HepG2 (cell line): Measurements from ENCODE around the gene OTOP2. TPM values are rescaled to one million over a fixed set of nuclear protein-coding genes. Genes with fewer than 3 reads are reported as not detected.

Source experiments
- ATAC-seq: fragments of 200-7000 bp; cut with Tn5 transposase; 3 replicates; pipeline ENCODE4 v1.9.1; 2020; ENCODE audit warnings: mild to moderate bottlenecking, moderate library complexity
- BruUV-seq: library from RNA; stranded (reverse); fragments of 400-500 nt; replicated peaks from 2 replicates; lab custom pipeline; 2021; lab: Mats Ljungman, UMichigan
- CTCF ChIA-PET: fragments of 300-600 bp; formaldehyde crosslinking; extraction: SDS; loops from one replicate; lab custom pipeline; 2021; ENCODE audit warnings: low total read pairs, inconsistent platforms, low intra/inter-chr PET ratio; lab: Yijun Ruan, JAX
- POLR2A ChIA-PET: fragments of 350-600 bp; sonication (Branson Sonifier 250); formaldehyde crosslinking; loops from one replicate; lab custom pipeline; 2020; ENCODE audit warnings: antibody characterized with exemption, inconsistent platforms; lab: Yijun Ruan, JAX
- DNase-seq: peaks from one replicate; pipeline ENCODE4 v3.0.0-alpha.2; 2015; ENCODE audit warnings: low spot score
- FAIRE-seq: peaks from 3 replicates; lab custom pipeline; 2011; peaks lifted over from hg19 to GRCh38; lab: Jason Lieb, UNC
- H2AFZ ChIP-seq: one replicate; pipeline ENCODE4 v1.6.1; 2011; ENCODE audit warnings: low read length, inconsistent platforms
- H3K27ac ChIP-seq: fragments of 300-600 bp; 3 replicates; pipeline ENCODE4 v1.8.0; 2011; ENCODE audit warnings: mixed run types, mild to moderate bottlenecking, mixed read lengths, low read length, inconsistent platforms; ENCODE audit not compliant: insufficient read depth; ENCODE audit errors: extremely low read length
- H3K27me3 ChIP-seq, 2 experiments: fragments of 200-600 bp in 1 of 2; 2 replicates in 1 of 2; 3 replicates in 1 of 2; pipeline versions ENCODE4 v1.6.0 to v1.8.0; 2011; ENCODE audit warnings: low read length in 2 of 2, mild to moderate bottlenecking in 2 of 2, moderate library complexity in 2 of 2, inconsistent platforms in 1 of 2; ENCODE audit not compliant: insufficient read depth in 2 of 2, control insufficient read depth in 1 of 2
- H3K36me3 ChIP-seq, 2 experiments: fragments of 200-600 bp in 1 of 2; replicated peaks in 1 of 2; 2 replicates in 1 of 2; 3 replicates in 1 of 2; pipeline versions ENCODE4 v1.5.1 to v1.8.0; 2011; ENCODE audit warnings: low read length in 2 of 2, inconsistent platforms in 1 of 2; ENCODE audit not compliant: insufficient read depth in 2 of 2, control insufficient read depth in 1 of 2
- H3K4me1 ChIP-seq: 2 replicates; pipeline ENCODE4 v1.5.1; 2012; ENCODE audit warnings: low read length, inconsistent platforms; ENCODE audit not compliant: insufficient read depth
- H3K4me2 ChIP-seq: 2 replicates; pipeline ENCODE4 v1.6.0; 2011; ENCODE audit warnings: low read depth, low read length, inconsistent platforms
- H3K4me3 ChIP-seq, 3 experiments: fragments of 200-600 bp in 1 of 3; sonication (generic), shearing (Covaris generic) in 1 of 3; replicated peaks in 1 of 3; 2 replicates each; pipeline ENCODE4 v1.5.1; 2011 to 2016; ENCODE audit warnings: low read length in 3 of 3, inconsistent platforms in 2 of 3, low read depth in 2 of 3, mild to moderate bottlenecking in 2 of 3, control low read depth in 1 of 3, mixed read lengths in 1 of 3; ENCODE audit not compliant: insufficient read depth in 1 of 3
- H3K79me2 ChIP-seq: one replicate; pipeline ENCODE4 v1.6.1; 2011; ENCODE audit warnings: low read length, inconsistent platforms; ENCODE audit not compliant: insufficient read depth
- H3K9ac ChIP-seq: 2 replicates; pipeline ENCODE4 v1.6.0; 2011; ENCODE audit warnings: mild to moderate bottlenecking, low read depth, low read length, inconsistent platforms; ENCODE audit not compliant: insufficient read depth
- H3K9me3 ChIP-seq: 2 replicates; pipeline ENCODE4 v1.5.1; 2012; ENCODE audit warnings: mild to moderate bottlenecking, low read length
- H4K20me1 ChIP-seq: 2 replicates; pipeline ENCODE4 v1.6.0; 2011; ENCODE audit warnings: inconsistent platforms, mild to moderate bottlenecking, low read length, moderate library complexity; ENCODE audit not compliant: insufficient read depth
- CEBPB ChIP-seq: IDR thresholded peaks from 2 replicates; pipeline ENCODE4 v1.6.1; 2011; ENCODE audit warnings: low read depth, low read length, improper control_type of control experiment, borderline replicate concordance
- CREB1 ChIP-seq, 2 experiments: fragments of 450-650 bp in 1 of 2; IDR thresholded peaks; 2 replicates each; pipeline ENCODE4 v1.6.1; 2016 to 2017; ENCODE audit warnings: control low read depth in 1 of 2, mild to moderate bottlenecking in 1 of 2, missing compliant biosample characterization in 1 of 2, missing genetic modification characterization in 1 of 2
- DZIP1 ChIP-seq: sonication (generic); formaldehyde crosslinking; IDR thresholded peaks from 2 replicates; pipeline ENCODE4 v1.5.0; 2020; ENCODE audit warnings: mild to moderate bottlenecking, missing genetic modification reagents
- GFI1 ChIP-seq: sonication (generic); formaldehyde crosslinking; IDR thresholded peaks from 2 replicates; pipeline ENCODE4 v1.5.0; 2020; ENCODE audit warnings: missing genetic modification reagents, mild to moderate bottlenecking, borderline replicate concordance
- GTF2F1 ChIP-seq: fragments of 150-350 bp; IDR thresholded peaks from 2 replicates; pipeline ENCODE4 v1.6.1; 2014; ENCODE audit warnings: low read length
- KLF11 ChIP-seq: IDR thresholded peaks from 2 replicates; pipeline ENCODE4 v1.6.1; 2016; ENCODE audit warnings: missing compliant biosample characterization
- MYPOP ChIP-seq: sonication (generic); formaldehyde crosslinking; IDR thresholded peaks from 2 replicates; pipeline ENCODE4 v1.8.1; 2023; ENCODE audit warnings: mild to moderate bottlenecking, moderate library complexity, missing genetic modification reagents
- PHB2 ChIP-seq: fragments of 450-650 bp; IDR thresholded peaks from 2 replicates; pipeline ENCODE4 v1.6.1; 2018; ENCODE audit not compliant: partially characterized antibody
- POGK ChIP-seq: sonication (generic); formaldehyde crosslinking; conservative IDR thresholded peaks from 2 replicates; pipeline ENCODE4 v1.8.0; 2022; ENCODE audit warnings: mild to moderate bottlenecking, moderate library complexity, missing genetic modification reagents
- SMYD3 ChIP-seq: sonication (generic); formaldehyde crosslinking; IDR thresholded peaks from 2 replicates; pipeline ENCODE4 v1.8.1; 2023; ENCODE audit warnings: mild to moderate bottlenecking, missing genetic modification reagents
- ZKSCAN5 ChIP-seq: sonication (generic); formaldehyde crosslinking; IDR thresholded peaks from 2 replicates; pipeline ENCODE4 v1.5.1; 2020; ENCODE audit warnings: mild to moderate bottlenecking, missing genetic modification reagents
- ZNF225 ChIP-seq: sonication (generic); formaldehyde crosslinking; IDR thresholded peaks from 2 replicates; pipeline ENCODE4 v1.4.0; 2020; ENCODE audit warnings: mild to moderate bottlenecking, missing genetic modification reagents
- ZNF335 ChIP-seq: sonication (generic); formaldehyde crosslinking; IDR thresholded peaks from 2 replicates; pipeline ENCODE4 v1.4.0; 2020; ENCODE audit warnings: missing genetic modification reagents
- ZNF337 ChIP-seq: sonication (generic); formaldehyde crosslinking; IDR thresholded peaks from 2 replicates; pipeline ENCODE4 v1.5.1; 2020; ENCODE audit warnings: missing genetic modification reagents, low read depth, mild to moderate bottlenecking, borderline replicate concordance
- ZNF343 ChIP-seq: sonication (generic); formaldehyde crosslinking; IDR thresholded peaks from 2 replicates; pipeline ENCODE4 v1.4.0; 2020; ENCODE audit warnings: mild to moderate bottlenecking, missing genetic modification reagents
- ZNF546 ChIP-seq: sonication (generic); formaldehyde crosslinking; conservative IDR thresholded peaks from 2 replicates; pipeline ENCODE4 v1.8.1; 2023; ENCODE audit warnings: mild to moderate bottlenecking, missing genetic modification reagents
- ZNF580 ChIP-seq: IDR thresholded peaks from 2 replicates; pipeline ENCODE4 v1.6.1; 2016; ENCODE audit warnings: low read depth, borderline replicate concordance
- ZNF629 ChIP-seq: sonication (generic); formaldehyde crosslinking; conservative IDR thresholded peaks from 2 replicates; pipeline ENCODE4 v1.5.0; 2020; ENCODE audit warnings: missing genetic modification reagents
- ZNF720 ChIP-seq: sonication (generic); formaldehyde crosslinking; IDR thresholded peaks from 2 replicates; pipeline ENCODE4 v1.4.0; 2020; ENCODE audit warnings: missing genetic modification reagents
- ZSCAN25 ChIP-seq: sonication (generic); formaldehyde crosslinking; IDR thresholded peaks from 2 replicates; pipeline ENCODE4 v1.8.0; 2022; ENCODE audit warnings: mild to moderate bottlenecking, missing genetic modification reagents
- WGBS: methylation state at CpG from one replicate; pipeline ENCODE4 v1.1.6; 2017; ENCODE audit warnings: low lambda C conversion rate; 5-methylcytosine and 5-hydroxymethylcytosine counted together
- in situ Hi-C: cut with HindIII; loops from 2 replicates; pipeline ENCODE4 v1.10.0; 2017; ENCODE audit warnings: low pct_unique_long_range_greater_than_20kb; ENCODE audit not compliant: extremely low pct_ligation_motif_present
- intact Hi-C: fragments of 100-400 bp; cut with micrococcal nuclease; formaldehyde crosslinking; loops from one replicate; pipeline ENCODE4 v1.10.0; 2022; ENCODE audit not compliant: unreplicated experiment
- polyA plus RNA-seq, 8 experiments: library from polyadenylated mRNA; depleted of rRNA in 3 of 8; stranded (reverse) in 7 of 8; unstranded in 1 of 8; fragments of >200 nt; fragmentation: Illumina TruSeq in 4 of 8; extraction: Trizol in 4 of 8; gene quantifications; 2 replicates each; pipeline versions ENCODE4 v1.2.1 to v1.2.3, GENCODE V29; 2011 to 2016; ENCODE audit warnings: low read depth in 4 of 8, missing spikeins in 1 of 8, mixed read lengths in 1 of 8; ENCODE audit not compliant: insufficient read depth in 1 of 8
- total RNA-seq, 5 experiments: library from RNA; depleted of rRNA; stranded (reverse); fragments of >200 nt; fragmentation: Illumina TruSeq; extraction: Trizol; gene quantifications; 2 replicates each; pipeline ENCODE4 v1.2.3, GENCODE V29; 2016; ENCODE audit warnings: low read depth in 1 of 5

Gene OTOP2
- total and polyA plus RNA-seq, 2 of the 13 experiments (the other 11 are each of a cell fraction or from before 2014, with no cell fraction given), result not detected

GRCh38 chr17:74928786-74929185, 4.7 kb downstream of the OTOP2 start:
- no peaks in the 10 kb centered on the region for H3K36me3 ChIP-seq
- H4K20me1 ChIP-seq, result no peaks in the 10 kb centered on the region
- ATAC-seq (no peak), FAIRE-seq (no peak), DNase-seq (no peak)
- TF ChIP-seq MYPOP (CRISPR knock-in tag) (no peak), GTF2F1 (no peak), CEBPB (no peak), ZNF546 (CRISPR knock-in tag) (no peak), GFI1 (CRISPR knock-in tag) (no peak), ZNF337 (CRISPR knock-in tag) (no peak), ZSCAN25 (CRISPR knock-in tag) (no peak), CREB1 (IDR thresholded peaks at IDR 0.05) (no peak), CREB1 (CRISPR knock-in tag; IDR thresholded peaks at IDR 0.05) (no peak), POGK (CRISPR knock-in tag) (no peak), ZNF580 (CRISPR knock-in tag) (no peak), SMYD3 (no peak), ZKSCAN5 (CRISPR knock-in tag) (no peak), DZIP1 (CRISPR knock-in tag) (no peak), PHB2 (no peak), ZNF629 (no peak), ZNF343 (CRISPR knock-in tag) (no peak), ZNF720 (CRISPR knock-in tag) (no peak), KLF11 (CRISPR knock-in tag) (no peak), ZNF225 (CRISPR knock-in tag) (no peak), ZNF335 (CRISPR knock-in tag) (no peak)
- CTCF ChIA-PET, result no interaction called here
- no peaks in the 10 kb centered on the region for H3K9me3 ChIP-seq
- 27% methylated on average over 6 of the region's 6 CpGs for WGBS
- no TSS peak for BruUV-seq
- H3K4me3 ChIP-seq, result no peak overlapping the region
- H3K9ac ChIP-seq, result no peak overlapping the region
- H3K4me1 ChIP-seq, result no peaks in the 10 kb centered on the region
- H3K4me2 ChIP-seq, result no peak overlapping the region
- in situ Hi-C loops, result no loop called here
- H3K27me3 ChIP-seq, result peaks cover 18 to 88% of the 10 kb centered on the region in 2 experiments
- intact Hi-C loops, result no loop called here
- H3K79me2 ChIP-seq, result no peaks in the 10 kb centered on the region
- POLR2A ChIA-PET, result no interaction called here
- H2AFZ ChIP-seq, result no peak overlapping the region
- H3K27ac ChIP-seq, result no peak overlapping the region
